Activated gamma-delta T cell treated with Interleukin-2 at 50 U/mL for 16 hours (primary cell): Measurements from ENCODE around the gene FOLR2.
A peak's percentile ranks its signal among the peaks of the same experiment; 100 is the strongest.

Experiments
- DNase-seq: peaks from one replicate; pipeline ENCODE4 v3.0.0-alpha.2; 2020

Gene FOLR2

DNA sequence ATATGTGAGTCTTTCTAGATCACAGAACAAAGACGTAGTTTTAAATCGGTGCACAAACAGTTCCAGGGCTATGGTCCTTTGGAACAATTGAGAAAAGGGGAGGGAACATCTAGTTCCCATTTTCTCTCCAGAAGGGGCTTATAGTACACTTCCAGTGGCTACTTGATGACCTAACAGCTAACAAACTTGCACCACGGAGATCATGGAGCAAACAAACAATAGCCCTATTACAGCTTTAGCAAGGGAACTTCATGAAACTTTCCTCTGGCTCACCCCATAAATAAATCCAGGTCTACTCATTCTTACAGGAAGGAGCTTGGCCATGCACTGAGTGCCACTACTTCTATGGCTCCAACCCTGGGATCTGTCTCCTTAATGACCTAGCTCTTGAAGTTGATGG, 8.3 kb upstream of the FOLR2 start:
- no peak for DNase-seq

DNA sequence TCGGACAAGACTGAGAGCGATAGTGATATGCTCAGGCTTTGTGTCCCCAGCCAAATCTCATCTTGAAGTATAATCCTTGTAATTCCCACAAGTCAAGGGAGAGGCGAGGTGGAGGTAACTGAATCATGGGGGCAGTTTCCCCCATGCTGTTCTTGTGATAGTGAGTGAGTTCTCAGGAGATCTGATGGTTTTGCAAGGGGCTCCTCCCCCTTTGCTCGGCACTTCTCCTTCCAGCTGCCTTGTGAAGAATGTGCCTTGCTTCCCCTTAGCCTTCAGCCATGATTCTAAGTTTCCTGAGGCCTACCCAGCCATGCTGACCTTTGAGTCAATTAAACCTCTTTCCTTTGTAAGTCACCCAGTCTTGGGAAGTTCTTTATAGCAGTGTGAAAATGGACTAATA, 7.5 kb upstream of the FOLR2 start:
- no peak for DNase-seq

- no peak for DNase-seq
These were observed 1.2 kb downstream of the FOLR2 start for GRCh38 chr11:72217841-72218240.

GRCh38 chr11:72218251-72218745, 1.7 kb downstream of the FOLR2 start:
- DNase-seq, result no peak

DNA sequence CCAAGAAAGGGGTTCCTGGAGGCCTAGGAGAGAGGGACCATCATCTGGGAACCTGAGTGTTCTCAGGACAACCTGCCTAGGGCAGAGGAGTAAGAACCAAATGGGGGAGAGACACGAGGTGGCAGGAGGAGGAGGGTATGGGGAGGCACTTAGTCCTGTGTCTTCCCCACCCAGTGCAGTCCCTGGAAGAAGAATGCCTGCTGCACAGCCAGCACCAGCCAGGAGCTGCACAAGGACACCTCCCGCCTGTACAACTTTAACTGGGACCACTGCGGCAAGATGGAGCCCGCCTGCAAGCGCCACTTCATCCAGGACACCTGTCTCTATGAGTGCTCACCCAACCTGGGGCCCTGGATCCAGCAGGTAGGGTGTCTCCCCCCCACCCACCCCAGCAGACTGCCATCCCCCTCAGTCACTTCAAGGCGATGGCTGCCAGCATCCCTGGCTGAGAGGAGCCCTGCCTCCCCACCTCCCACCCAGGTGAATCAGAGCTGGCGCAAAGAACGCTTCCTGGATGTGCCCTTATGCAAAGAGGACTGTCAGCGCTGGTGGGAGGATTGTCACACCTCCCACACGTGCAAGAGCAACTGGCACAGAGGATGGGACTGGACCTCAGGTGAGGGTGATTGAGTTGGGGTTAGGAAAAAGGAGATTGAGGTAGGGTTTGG, 4.2 kb downstream of the FOLR2 start:
- DNase-seq, result no peak

GRCh38 chr11:72221386-72222075, 4.9 kb downstream of the FOLR2 start:
- no peak for DNase-seq

DNA sequence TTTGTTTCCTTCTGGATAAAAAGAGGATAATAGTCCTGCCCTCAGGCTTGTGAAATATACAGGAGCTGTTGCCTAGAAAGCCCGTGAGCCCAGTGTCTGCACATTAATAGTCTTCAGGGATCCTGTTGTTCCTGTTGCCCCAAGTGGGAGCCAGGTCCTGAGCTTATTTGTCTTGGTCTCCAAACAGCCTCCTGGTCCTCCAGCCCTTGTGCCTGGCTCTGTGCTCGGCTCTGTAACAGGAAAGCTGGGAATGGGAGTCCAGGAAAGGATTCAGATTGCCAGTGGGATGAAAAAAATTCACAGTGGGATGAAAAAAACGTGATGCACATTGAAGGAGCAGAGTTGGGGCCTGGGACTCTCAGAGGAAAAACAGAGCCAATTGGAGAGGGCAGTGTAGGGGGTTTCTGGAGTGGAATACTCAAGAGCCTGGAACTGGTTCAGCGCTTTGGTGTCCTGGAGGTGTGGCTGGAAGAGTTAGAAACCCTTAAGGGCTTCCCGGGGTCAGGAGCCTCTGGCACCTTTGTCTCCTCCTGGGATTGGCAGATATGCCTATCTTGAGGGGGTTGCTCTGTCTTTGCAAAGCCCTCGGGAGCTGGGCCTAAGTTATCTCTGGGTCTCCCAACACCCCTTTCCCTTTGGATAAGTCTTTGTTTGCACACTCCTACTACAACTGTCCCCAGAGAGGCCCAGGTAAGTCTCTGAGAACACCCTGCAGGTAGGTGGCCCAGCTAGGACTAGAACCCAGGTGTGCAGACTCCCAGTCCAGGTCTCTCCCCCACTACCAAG, 5.7 kb downstream of the FOLR2 start:
- no peak for DNase-seq

- peak; percentile 95 for DNase-seq
These were observed 6.5 kb downstream of the FOLR2 start for GRCh38 chr11:72222907-72223614.

- DNase-seq, result peak; percentile 54
These were observed 7.3 kb downstream of the FOLR2 start for GRCh38 chr11:72223615-72224563.

- DNase-seq, result no peak
These were observed 8.2 kb downstream of the FOLR2 start, which contains the start of gene INPPL1 for GRCh38 chr11:72224564-72225410. INPPL1 (plus strand) TSS chr11:72224767; CDS start chr11:72224985, 218 bp downstream.

GRCh38 chr11:72225411-72225951, 8.9 kb downstream of the FOLR2 start:
- peak; percentile 29 for DNase-seq

DNA sequence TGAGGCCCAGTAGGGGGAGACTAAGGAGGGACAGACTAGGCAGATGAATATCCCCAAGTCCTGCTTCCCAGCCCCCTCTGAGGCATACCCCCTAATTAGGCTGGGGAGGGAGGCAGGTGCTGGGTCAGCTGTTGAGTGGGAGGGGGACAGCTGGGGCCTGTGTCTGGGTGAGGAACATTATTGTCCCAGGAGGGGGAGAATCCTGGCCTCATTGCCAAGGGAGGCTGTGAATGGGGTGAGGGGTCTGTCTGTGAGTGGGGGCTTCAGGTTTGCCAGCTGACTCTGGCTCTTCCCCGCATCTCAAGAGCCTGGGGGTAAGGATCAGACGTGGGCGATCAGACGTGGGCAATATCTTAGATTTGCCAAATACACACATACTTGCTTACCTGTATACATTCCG, 10.1 kb downstream of the FOLR2 start:
- no peak for DNase-seq

- no peak for DNase-seq
These were observed 11.0 kb downstream of the FOLR2 start for GRCh38 chr11:72227316-72228228.

DNA sequence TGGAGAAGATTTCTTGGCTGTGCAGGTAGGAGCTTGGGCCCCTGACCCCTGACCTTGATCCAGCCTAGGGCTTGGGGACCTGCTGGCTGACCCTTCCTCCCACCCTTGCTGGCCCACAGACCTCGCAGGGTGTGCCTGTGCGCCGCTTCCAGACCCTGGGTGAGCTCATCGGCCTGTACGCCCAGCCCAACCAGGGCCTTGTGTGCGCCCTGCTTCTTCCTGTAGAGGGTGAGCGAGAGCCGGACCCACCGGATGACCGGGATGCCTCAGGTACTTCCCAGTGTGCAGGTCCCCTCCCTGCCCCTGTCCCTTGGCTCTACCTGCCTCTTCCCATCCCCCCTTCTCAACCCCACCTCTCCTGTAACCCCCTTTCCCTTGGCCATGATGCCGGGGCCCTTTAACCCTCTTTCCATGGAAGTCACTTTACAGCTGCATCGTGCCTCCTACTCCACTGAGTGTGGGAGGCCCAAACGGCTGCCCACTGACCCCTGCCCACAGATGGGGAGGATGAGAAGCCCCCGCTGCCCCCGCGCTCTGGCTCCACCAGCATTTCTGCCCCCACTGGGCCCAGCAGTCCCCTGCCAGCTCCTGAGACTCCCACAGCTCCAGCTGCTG, 11.7 kb downstream of the FOLR2 start:
- no peak for DNase-seq

- no peak for DNase-seq
These were observed 12.2 kb downstream of the FOLR2 start for GRCh38 chr11:72228844-72229231.

GRCh38 chr11:72229336-72229924, 12.8 kb downstream of the FOLR2 start:
- no peak for DNase-seq

- no peak for DNase-seq
These were observed 13.6 kb downstream of the FOLR2 start for GRCh38 chr11:72229925-72230763.
